GM18907 (cell line): ENCODE results near the gene GPR37.

Source experiments
- ATAC-seq: cut with Tn5 transposase; IDR thresholded peaks from one replicate; pipeline ENCODE4 v1.9.1; 2021; ENCODE audit warnings: mild to moderate bottlenecking, moderate library complexity; ENCODE audit not compliant: unreplicated experiment

Gene GPR37

GRCh38 chr7:124728610-124729009 lies 37.0 kb downstream of the GPR37 start:
- no peak for ATAC-seq

- ATAC-seq = no peak
Observed at GRCh38 chr7:124724507-124725192, 40.9 kb downstream of the GPR37 start.

GRCh38 chr7:124724079-124724478 lies 41.5 kb downstream of the GPR37 start:
- no peak for ATAC-seq

- no peak for ATAC-seq
Observed at GRCh38 chr7:124723012-124723411, 42.6 kb downstream of the GPR37 start.

GRCh38 chr7:124722292-124722691 lies 43.3 kb downstream of the GPR37 start:
- no peak for ATAC-seq

GRCh38 chr7:124720195-124720594 lies 45.4 kb downstream of the GPR37 start:
- no peak for ATAC-seq

- no peak for ATAC-seq
Observed at GRCh38 chr7:124718032-124718766, 47.4 kb downstream of the GPR37 start.

GRCh38 chr7:124716894-124717293 lies 48.7 kb downstream of the GPR37 start:
- ATAC-seq = no peak

GRCh38 chr7:124713086-124713485 lies 52.5 kb downstream of the GPR37 start:
- no peak for ATAC-seq

GRCh38 chr7:124712017-124712416 lies 53.6 kb downstream of the GPR37 start:
- no peak for ATAC-seq

GRCh38 chr7:124702385-124702784 lies 63.2 kb downstream of the GPR37 start:
- no peak for ATAC-seq

- no peak for ATAC-seq
Observed at GRCh38 chr7:124701955-124702354, 63.6 kb downstream of the GPR37 start.

GRCh38 chr7:124700655-124701054 lies 64.9 kb downstream of the GPR37 start:
- no peak for ATAC-seq

- ATAC-seq = no peak
Observed at GRCh38 chr7:124698964-124699363, 66.6 kb downstream of the GPR37 start.

- no peak for ATAC-seq
Observed at GRCh38 chr7:124697746-124698145, 67.8 kb downstream of the GPR37 start.
